Stimulated activated CD4-positive, alpha-beta T cell treated with anti-CD3 and anti-CD28 coated beads, Interleukin-15, amount 100 ng/mL, for 24 hours (primary cell): ENCODE measurements around the gene CPSF4L.
A peak's percentile ranks its signal among the peaks of the same experiment; 100 is the strongest.
"Not testable (repeated sequence)": the region's sequence is repeated elsewhere in the genome, so short reads cannot be mapped to it uniquely, and the experiment has no call there.

Experiments
- DNase-seq: peaks from one replicate; pipeline ENCODE4 v3.0.0-alpha.2; 2020

Gene CPSF4L, protein sequence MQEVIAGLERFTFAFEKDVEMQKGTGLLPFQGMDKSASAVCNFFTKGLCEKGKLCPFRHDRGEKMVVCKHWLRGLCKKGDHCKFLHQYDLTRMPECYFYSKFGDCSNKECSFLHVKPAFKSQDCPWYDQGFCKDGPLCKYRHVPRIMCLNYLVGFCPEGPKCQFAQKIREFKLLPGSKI

DNA sequence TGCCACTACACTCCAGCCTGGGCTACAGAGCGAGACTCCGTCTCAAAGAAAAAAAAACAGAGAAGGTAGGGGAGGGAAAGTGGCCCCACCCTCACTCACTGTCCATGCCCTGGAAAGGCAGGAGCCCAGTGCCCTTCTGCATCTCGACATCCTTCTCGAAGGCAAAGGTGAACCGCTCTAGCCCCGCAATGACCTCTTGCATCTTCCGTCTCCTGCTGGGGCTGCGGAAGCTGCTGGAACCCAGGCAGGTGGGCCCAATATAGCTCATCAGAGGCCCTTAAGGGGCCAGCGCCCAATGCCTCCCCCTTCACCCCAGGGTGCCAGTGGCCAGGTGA, at the start of gene CPSF4L:
TSS of gene CPSF4L (minus strand) at position 264 of the 335 bp plus-strand sequence. CDS start at position 202, 62 bp downstream.
- no peak for DNase-seq

DNA sequence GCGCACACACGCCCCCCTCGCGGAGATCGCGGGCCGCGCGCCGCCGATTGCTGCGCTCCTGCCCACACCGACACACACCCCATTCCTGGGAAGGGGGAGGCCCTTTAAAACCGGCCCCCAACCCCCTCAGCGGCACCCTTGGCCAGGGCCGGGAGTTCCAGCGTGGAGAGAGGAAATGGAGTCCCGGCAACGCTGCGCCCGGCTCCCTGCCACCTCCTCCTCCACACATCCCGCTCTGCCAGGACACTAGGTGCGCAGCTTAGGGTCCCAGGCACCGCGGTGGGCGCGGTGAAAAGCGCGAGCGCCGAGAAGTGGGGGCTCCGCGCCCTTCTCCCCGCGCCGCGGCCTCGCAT, 49.7 kb upstream of the CPSF4L start:
- no peak for DNase-seq

DNA sequence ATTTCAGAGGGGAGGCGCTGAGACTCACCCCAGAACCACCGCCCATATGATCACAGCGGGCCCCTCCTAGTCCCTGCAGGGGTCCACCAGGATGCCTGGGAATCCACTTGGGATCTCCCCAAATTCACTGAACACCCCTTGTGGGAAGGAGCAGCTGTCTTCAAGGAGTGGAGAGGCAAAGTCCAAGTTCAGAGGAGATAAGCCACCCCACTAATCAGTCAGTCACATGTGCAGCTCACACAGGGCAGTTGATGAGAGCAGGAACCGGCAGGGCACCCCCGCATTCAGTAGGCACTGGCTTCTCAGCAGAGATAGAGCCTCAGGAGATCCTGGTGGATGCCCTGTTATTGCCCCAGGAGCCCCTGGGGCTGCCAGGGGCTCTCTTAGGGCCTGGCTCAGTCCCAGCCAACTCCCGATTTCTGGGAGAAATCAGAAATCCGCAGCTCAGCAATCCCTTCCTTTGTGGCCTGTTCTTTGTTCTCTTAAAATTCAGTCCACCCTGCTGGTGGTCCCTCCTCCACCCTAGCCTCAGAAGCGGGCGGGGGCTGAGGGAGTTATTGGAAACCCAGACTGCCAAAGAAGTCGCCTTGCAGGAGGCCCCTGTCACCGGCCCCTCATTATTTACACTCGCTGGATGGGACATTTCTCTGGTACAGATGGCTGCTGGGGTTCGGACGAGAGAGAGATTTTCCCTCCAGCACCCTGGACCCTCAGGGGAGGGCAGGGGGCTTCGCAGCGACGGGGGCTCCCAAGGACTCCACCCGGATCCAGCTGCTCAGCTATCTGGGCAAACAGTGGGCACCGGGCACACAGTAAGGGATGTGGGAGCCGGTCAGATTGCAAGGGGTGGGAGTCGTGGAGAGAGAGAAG, 48.3 kb upstream of the CPSF4L start:
- no peak for DNase-seq

DNA sequence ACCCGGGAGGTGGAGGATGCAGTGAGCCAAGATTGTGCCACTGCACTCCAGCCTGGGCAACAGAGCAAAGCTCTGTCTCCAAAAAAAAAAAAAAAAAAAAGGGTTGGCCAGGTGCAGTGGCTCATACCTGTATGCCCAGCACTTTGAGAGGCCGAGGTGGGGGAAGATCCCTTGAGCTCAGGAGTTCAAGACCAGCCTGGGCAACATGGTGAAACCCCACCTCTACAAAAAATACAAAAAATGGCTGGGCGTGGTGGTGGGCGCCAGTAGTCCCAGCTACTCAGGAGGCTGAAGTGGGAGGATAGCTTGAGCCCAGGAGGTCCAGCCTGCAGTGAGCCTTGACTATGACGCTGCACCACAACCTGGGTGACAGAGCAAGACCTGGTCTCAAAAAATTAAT, 47.3 kb upstream of the CPSF4L start:
- DNase-seq: not testable (repeated sequence)

DNA sequence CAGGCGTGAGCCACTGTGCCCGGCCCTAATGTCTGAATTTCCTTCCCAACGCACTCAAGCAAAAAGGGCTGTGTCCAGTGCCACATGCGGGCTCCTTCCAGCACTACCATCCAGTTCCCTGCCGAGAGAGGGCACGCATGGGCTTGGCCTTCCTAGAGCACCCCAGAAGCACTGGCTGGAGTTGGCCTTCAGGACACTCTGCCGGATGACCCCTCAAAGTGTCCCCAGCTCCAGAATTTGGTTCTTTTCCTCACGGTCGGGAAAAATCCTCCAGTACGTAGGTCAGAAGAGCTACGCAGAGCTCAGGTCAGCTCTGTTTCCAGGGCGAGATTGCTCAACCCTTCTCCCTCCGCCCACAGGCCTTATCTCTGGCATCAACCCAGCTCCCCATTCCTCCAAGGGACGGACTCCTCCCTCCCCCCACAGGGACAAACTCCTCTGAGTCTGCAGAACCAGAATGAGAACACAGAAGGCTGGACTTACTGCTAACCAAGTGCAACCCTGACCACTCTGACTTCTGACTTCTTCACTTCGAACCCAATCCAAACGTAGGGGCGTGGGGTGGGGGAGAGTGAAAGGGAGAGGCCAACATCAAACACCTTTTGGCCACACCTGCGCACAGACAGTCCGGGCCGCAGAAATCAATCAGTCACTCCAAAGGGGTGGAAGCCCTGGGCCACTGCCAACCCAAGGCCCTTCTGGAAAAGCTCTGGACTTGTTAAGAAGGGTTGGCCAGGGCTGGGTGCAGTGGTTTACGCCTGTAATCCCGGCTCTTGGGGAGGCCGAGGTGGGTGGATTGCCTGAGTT, 46.5 kb upstream of the CPSF4L start:
- no peak for DNase-seq

DNA sequence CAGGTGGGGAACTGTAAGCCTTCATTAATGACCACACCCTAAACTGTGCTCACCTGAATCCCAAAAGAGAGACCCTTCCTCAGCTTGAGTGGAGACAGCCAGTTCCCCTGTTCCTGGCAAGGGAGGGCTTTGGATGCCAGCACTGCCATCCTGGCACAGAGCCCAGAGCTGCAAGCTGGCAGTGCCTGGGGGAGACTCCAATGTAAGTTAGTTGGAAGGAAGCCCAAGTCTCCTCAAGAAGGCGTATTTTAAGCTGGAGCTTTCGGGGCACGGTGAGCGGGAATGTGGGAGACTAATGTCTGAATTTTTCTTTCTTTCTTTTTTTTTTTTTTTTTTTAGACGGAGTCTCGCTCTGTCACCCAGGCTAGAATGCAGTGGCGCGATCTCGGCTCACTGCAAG, 45.5 kb upstream of the CPSF4L start:
- no peak for DNase-seq

DNA sequence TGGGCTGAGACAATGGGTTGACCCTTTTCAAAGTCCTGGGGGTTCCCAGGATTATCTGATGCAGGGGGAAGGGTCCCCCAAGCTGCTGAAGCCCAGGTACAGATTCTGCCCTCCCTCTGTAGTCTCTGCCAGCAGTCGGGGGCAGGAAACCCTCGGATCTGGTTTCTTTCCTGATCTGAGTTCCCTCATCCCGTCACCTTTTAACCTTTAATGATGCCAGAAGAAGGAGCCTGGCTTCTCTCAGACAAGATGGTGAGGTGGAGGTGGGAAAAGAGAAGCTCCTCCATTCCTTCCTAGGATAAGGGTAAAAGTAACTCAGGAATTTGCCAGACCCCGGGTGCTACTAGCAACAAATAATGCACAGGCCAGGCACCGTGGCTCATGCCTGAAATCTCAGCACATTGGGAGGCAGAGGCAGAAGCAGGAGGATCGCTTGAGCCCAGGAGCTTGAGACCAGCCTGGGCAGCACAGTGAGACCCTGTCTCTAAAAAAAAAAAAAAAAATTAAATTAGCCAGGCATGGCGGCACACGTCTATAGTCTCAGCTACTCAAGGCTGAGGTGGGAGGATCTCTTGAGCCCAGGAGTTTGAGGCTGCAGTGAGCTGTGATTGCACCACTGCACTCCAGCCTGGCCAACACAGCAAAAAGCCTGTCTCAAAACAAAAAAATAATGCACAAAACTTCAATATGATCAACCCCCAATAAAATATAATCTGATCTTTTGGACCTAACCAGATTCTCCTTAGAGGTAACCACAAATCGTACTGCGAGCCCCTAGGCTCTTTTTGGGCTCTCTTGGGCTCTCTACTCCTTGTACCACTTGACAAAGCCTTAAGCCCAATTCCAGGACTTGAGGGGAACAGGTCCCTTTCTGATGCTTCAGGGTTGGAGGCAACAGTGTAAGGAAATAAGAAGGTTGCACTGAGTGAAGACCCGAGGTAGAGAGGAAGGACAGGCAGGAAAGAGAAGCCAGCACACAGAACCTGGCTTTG, 44.5 kb upstream of the CPSF4L start:
- no peak for DNase-seq

DNA sequence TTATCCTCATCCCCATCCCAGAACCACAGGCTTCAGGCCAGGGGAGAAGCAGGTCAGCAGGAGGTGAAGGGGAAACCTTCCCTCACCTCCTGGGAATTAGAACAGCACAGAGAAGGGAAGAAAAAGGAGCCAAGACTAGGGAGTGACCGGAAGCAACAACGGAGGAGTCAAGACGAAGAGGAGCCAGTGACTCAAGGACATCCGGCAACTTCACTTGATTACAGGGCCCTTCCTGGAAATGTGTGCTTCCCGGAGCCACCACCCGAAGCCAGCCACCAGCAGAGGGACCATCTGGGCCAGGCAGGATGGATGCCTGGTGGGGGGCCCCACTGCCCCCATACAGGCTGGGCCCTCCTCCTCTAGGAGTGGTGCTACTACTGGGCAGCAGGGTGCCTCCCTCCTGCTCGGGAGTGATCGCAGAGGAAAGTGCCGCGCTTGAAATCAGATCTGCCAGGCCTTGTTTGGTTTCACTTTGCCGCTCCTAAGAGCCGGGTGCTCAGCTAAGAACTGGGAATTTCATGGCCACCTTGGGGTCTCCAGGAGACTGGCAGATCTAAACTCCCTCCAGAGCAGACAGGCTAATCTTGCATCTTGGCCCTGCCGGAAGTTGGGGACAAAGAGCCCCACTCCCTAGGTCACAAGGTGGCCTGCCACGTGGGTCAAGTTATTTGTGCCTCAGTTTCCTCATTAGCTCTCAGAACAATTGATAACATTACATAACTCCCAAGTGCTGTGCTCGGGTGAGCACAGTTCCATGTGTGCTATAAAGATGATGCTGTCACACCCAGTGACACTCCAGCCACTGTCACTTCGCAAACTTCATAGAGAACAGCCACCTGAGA, 43.5 kb upstream of the CPSF4L start:
- DNase-seq: no peak

DNA sequence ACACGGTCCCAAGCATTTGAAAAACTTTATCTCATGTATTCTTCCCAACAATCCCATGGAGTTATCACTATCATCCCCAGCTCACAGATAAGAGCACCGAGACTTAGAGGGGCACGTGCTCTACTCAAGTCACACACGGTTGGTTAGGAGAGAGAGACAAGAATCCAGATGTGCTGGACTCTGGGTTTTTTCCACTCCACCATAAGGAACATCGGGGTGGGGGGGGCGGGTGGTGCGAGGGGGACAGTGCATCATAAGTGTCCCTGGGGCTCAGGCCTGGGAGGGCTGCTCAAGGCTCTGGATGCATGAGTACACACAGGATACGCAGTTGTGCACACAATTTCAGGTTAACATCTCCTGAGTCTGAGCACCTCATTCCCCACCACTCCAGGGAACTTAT, 42.8 kb upstream of the CPSF4L start:
- no peak for DNase-seq

DNA sequence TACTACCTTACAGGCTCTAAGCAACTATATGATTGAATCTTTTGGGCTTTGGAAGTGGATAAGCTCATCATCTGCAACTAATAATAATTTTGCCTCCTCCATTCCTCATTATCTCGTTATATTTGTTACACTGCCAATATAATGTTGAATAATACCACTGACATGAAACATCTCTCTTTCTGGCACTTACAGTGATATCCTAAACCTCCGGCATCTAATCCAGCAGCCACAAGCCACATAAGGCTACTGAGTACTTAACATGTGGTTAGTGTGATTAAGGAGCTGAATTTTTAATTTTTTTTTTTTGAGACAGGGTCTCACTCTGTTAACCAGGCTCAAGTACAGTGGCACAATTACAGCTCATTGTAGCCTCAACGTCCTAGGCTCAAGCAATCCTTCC, 40.5 kb upstream of the CPSF4L start:
- no peak for DNase-seq

DNA sequence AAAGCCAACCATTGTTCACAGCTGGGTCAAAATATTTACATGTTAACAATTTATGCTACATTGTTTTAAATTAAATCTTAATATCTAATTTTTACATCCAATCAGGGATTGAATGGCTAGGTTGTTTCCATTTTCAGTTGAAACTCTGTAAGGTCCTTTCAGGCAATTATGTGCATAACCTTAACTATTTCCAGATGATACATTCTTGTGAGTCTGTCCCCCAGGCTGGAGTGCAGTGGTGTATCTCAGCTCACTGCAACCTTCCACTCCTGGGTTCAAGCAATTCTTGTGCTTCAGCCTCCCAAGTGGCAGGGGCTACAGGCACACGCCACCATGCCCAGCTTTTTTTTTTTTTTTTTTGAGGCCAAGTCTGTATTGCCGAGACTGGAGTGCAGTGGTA, 39.7 kb upstream of the CPSF4L start:
- no peak for DNase-seq

DNA sequence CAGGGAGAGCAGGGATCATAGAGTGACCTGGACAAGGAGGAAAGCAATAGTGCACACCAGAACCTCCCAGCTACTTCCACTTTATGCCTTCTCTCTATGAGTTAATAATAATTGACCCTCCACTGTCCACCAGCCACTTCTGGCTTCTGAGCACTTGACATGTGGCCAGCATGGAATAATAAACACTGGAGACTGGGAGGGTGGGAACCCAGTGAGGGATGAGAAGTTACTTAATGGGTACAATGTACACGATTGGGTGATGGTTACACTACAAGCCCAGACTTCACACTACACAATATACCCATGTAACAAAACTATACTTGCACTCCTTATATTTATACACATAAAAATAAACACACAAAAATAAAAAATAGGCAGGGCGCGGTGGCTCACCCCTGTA, 38.7 kb upstream of the CPSF4L start:
- DNase-seq: no peak

DNA sequence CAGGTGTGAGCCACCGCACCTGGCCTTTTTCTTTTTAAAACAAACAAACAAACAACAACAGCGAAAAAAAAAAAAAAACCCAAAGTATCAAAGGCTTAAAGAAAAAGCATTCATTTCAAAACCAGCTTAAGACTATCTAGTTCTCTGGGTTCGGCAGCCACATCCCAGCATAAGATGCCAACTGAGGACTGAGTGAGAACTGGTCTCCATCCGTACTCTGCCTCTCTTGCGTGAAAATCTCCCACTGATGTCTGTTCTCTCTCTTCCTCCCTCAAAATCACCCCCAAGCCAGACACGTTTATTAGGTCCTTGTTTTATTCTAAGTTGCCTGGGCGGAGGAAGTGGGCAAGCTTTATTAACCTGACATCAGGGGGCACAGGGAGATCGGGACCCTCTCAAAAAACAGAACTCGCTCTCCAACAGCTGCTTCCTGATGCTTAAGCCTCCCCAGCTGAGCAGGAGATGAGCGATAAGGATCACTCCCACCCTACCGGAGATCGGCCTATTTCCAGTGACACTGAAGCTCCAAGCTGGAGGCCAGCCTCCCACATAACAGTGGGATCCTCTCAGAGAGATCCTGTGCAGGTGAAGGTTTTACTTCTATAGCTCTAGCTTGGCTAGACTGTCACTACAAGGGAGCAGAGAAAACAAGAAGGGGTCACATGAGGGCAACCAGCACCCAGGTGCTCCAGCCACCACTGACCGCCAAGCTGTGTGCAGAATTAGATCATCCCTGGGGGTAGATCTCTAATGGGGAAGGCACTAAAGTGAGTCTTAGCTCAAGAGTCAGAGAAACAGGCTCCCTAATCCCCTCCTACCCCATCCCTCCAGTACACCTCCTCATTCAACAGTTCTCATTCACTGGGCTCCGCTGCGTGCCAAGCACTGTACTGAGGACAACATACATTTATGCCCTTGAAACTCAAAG, 36.5 kb upstream of the CPSF4L start:
- no peak for DNase-seq

DNA sequence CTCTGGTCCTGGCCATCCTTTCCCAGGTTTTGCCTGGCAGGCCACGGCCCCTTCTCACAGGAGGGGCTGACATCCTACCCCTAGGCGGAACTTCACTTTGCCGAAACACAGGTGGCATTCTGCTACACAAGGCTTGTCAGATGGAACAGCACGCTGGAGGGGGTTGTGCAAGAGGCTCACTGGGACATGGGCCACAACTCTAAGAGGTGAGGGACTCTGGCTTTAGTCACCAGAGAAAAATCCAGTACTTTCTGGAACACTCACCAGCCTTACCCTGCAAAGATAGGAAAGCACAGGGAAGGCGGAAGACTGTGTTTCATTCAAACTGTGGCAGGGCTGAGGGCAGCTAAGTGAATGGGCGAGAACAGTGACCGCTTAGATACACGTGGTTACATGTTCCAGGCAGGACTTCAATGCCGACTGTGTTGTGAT, 31.8 kb upstream of the CPSF4L start:
- DNase-seq: no peak

DNA sequence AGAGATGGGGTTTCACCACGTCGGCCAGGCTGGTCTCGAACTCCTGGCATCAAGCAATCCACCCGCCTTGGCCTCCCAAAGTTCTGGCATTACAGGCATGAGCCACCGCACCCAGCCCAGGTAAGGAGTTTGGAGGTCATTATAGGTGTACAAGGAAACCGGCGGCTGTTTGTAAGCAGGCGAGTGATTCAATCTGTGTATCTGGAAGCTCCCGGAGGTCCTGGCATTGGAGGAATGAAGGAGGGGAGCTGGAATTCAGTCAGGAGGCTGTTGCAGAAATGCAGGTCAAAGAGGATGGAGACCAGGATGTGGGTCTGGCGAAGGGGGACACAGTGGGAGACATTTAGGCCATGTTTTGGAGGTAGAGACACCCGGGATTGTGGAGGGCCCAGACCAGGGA, 31.4 kb upstream of the CPSF4L start:
- DNase-seq: no peak

DNA sequence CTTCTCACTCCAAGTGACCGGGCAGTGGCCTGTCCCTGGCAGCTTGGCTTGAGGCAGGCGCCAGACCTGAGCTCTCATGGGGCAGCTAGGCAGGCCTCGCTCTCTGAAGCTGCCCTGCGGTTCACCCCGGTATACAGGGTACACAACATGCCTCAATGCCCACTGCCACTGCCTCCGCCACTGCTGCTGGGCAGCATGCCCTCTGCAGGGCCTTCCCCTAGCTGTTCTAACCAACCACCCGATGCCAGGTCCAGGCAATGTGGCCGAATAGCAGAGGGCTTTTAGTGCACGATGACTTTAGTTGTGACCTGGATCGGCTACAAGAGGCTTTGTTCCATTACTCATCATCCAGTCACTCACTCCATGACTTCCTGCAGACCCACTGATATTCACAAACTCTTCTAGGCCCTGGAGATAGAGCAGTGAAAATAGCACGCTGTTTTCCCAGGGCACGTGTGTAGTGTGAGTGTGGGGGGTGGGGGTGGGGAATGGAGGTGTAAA, 30.4 kb upstream of the CPSF4L start:
- no peak for DNase-seq

DNA sequence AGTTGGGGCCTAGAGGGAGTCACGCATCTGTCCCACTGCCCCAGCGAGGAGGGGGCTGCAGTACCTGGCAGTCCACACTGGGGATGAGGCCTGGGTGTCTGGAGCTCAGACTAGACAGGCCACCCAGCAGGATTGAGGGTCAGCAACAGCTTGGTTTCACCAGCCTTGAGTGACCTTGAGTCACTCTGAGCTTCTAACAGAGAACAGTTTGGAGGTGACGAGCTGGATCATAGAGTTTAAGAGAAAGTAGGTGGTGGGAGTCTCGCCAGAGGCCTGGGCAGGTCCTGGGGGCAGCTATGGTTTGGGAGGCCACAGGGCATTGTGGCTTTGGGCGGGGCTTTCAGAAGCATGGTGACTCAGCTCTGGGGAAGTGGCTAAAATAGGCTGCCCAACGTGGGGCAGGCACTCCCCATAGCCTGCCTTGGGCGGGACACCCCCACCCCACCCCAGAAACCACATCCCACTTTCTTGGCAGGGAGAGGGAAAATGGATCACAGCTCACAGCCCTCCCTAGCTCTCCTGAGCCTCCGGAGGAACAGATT, 29.7 kb upstream of the CPSF4L start:
- peak; percentile 7 for DNase-seq

DNA sequence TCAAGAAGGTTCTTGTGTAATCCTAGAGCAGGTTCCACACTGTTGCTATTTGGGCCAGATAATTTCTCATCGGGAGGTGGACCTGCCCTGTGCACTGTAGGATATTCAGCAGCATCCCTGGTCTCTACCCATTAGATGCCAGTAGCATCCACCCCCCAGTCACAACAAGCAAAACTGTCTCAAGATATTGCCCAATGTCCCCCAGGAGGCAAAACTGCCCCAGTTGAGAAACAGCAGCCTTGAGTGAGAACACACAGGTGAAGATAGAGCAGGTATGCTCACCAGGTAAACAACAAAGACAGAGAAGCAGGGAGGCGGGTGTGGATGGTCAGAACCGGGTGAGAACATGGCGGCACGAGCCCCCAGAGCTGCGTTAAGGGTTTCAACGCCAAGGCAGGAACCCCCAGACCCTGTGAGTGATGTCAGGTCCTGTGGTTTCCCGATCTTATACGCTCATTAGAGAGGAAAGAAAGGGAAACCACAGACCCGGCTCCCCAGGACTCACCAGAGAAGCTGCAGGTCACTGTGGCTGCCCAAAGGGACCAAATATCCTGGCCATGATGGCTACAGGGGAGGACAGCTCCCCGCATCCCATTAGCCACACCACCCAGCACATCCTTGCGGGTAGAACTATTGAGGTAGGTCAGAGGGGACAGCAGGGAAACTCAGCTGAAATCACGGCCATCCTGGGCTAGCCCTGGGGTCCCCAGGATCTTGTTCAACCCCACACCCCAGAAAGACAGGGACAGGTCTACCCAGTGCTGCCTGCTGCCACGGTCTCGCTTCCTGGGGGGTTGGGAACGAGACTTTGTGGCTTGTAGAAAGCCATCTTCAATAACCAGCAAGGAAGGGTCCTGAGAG, 28.9 kb upstream of the CPSF4L start:
- DNase-seq: no peak
